ENCODE results near the gene AKAP6.

AKAP6 gene

GRCh38 chr14:32601906-32602305, 272.8 kb downstream of the AKAP6 start:
- DNase-seq (ENCODE audit: insufficient read length, low spot score) (no peak), FAIRE-seq (no peak)

DNA sequence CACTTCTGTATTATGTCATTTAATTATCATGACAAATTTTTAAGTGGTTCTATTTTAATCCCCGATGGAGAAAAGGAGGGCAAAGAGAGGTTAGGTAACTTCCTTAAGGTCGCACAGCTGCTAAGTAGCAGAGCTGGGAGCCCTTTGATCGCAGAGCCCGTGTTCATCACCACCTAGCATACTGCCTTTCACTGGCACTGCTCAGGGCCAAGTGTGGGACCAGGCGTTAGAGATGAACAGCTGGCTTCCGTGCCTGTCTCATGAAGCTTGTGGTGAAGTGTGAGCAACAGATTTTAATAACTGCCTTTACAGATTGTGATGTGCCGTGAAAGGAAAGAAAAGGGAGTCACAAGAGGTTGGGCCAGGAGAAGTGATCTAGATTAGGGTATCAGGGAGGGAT, 273.6 kb downstream of the AKAP6 start:
- DNase-seq (ENCODE audit: insufficient read length, low spot score): no peak
- no peak for FAIRE-seq

DNA sequence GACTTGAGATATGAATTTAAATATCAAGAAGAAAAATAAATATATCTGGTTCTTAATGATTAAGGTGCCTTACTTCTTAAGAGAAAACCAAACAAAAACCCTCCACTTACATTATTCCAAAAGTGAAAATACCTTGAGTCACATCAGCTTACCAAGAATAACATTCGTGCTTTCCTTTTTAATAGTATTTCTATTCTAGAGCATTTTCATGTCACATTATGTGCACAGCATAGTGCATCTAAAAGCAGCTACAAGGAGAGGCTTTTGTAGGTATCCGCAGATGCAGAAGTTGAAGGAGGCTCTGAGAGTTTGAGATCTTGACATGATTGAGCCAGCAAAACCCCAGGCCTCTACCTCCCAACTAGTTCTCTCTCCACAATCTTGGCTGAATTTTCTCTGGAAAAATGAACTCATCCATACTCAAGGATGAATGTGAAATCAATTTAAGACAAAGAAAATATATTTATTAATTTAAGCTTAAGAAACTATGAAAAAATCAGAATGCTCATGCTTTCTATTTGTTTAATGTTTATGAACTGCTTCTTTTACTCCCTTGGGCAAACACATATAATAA, 275.0 kb downstream of the AKAP6 start:
- DNase-seq (ENCODE audit: insufficient read length, low spot score): no peak
- no peak for FAIRE-seq

DNA sequence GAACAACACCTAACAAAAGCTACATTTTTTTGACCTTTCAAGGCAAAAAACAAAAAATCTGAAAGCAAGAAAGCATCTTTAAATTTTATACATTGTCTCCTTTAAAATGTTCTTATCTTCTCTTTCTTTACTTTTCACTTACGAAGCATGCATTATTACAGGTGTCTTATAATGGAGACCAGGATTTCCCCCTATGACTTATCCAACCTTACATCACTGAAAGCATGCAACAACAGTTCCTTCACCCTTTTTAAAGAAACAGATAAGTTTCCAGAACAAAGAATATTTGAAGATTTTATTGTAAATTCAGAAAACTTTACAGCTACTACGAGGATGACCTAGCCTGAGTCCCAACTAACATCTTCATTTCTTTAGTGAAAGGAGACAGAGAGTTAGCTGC, 277.2 kb downstream of the AKAP6 start:
- FAIRE-seq (no peak), DNase-seq (ENCODE audit: insufficient read length, low spot score) (no peak)

DNA sequence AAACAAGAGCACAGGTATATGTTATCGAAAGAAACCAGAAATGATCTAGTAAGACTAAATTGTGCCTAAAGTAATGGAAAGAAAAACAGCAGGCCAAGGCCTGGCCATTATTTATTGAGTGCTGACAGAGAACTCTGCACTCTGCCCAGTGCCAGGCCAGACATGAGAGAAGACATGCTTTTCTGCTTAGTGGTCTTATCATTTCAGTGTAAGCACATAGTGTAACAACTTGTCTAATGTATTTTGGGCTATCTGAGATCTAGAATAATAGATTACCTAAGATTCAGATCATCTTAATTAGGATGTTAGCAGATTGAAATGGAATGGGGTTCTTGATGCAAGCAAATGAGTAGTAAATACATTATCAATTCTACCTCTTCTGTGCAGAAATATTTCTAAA, 278.3 kb downstream of the AKAP6 start:
- DNase-seq (ENCODE audit: insufficient read length, low spot score) (no peak), FAIRE-seq (no peak)

DNA sequence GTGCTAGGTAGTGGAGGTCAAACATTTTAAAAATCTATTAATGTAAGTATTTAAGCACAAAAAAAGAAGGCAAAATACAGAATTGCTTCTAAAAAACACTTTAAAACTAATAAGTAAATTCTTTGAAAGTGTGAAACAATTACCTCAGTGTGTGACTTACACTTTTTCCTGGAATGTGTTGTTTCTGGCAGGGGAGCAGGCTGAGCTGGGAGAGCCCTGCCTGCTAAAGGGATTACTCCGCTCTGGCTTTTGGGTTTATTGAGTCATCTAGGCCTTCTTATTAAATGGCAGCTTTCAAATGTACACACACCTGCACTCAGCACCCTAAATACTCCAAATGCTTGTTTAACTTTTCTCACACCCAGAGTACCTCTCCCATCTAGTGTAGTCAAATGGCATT, 279.8 kb downstream of the AKAP6 start:
- FAIRE-seq: no peak
- DNase-seq (ENCODE audit: insufficient read length, low spot score): no peak

DNA sequence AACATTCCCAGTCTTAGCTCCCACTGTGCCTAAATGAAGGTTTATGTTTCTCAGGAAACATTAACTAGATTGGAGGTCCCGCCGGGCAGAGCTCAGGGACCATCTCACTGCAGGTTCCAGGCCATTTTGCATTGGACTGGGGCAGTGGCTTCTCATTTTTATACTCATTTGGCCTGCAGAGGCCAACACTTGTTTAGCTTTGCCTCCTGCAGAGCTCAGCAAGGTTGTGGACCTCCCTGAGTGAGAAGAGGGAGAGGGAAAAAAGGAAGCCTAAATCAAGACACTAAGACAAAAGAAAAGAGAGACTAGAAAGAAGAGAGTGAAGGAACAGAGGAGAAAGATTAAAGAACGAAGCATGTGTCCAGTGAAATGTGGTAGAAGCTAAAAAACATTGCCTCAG, 280.3 kb downstream of the AKAP6 start:
- DNase-seq (ENCODE audit: insufficient read length, low spot score): no peak
- no peak for FAIRE-seq

- no peak for FAIRE-seq
- peak; percentile 33 for DNase-seq (ENCODE audit: insufficient read length, low spot score)
Measured at GRCh38 chr14:32611752-32612151, 282.7 kb downstream of the AKAP6 start.

GRCh38 chr14:32618991-32619390, 289.9 kb downstream of the AKAP6 start:
- DNase-seq (ENCODE audit: insufficient read length, low spot score) (no peak), FAIRE-seq (no peak)

DNA sequence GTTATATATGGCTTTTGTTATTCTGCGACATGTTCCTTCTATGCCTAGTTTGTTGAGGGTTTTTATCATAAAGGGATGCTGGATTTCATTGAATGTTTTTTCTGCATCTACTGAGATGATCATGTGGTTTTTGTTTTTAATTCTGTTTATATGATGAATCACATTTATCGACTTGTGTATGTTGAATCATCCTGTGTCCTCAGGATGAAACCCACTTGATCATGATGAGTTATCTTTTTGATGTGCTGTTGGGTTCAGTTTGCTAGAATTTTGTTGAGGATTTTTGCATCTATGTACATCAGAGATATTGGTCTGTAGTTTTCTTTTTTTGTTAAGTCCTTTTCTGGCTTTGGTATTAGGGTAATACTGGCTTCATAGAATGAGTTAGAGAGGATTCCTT, 291.2 kb downstream of the AKAP6 start:
- DNase-seq (ENCODE audit: insufficient read length, low spot score) (no peak), FAIRE-seq (no peak)

- DNase-seq (ENCODE audit: insufficient read length, low spot score) (no peak), FAIRE-seq (no peak)
Measured at GRCh38 chr14:32620724-32621123, 291.6 kb downstream of the AKAP6 start.

DNA sequence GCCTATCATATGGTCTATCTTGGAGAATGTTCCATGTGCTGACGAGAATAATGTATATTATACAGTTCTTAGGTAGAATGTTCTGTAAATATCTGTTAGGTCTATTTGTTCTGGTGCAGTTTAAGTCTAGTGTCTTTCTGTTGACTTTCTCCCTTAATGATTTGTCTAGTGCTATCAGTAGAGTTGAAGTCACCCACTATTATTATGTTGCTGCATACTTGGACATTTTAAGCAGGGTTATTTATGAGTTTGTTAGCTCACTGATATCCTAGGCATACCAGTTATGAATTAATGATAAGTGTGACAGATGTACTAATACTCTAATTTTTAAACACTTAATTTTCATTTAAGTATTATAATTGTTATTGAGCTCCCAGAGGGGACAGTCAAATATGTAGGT, 292.5 kb downstream of the AKAP6 start:
- FAIRE-seq: no peak
- DNase-seq (ENCODE audit: insufficient read length, low spot score): no peak

DNA sequence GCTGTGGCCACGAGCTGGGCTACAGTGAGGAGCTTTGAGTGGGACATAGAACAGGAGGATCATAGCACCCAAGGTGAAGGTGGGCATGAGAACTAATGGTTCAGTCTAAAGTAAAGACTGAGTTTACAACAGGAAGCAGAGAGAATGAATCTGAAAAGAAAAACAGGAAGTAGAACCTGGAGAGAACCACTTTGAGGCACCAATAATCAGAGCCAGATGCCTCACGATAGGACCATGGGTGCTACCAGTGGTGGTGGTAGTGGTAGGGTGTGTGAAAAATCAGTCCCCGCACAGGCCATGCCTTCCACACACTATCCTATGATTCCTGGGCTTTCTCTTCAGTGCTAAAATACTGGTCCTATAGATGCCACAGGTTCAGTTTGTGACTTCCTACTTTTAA, 293.6 kb downstream of the AKAP6 start:
- FAIRE-seq (no peak), DNase-seq (ENCODE audit: insufficient read length, low spot score) (no peak)

- FAIRE-seq (no peak), DNase-seq (ENCODE audit: insufficient read length, low spot score) (no peak)
Measured at GRCh38 chr14:32623300-32624093, 294.4 kb downstream of the AKAP6 start.

- no peak for FAIRE-seq
- DNase-seq (ENCODE audit: insufficient read length, low spot score): no peak
Measured at GRCh38 chr14:32625211-32625610, 296.1 kb downstream of the AKAP6 start.

GRCh38 chr14:32627545-32628298, 298.6 kb downstream of the AKAP6 start:
- FAIRE-seq: no peak

GRCh38 chr14:32629236-32629635, 300.1 kb downstream of the AKAP6 start:
- FAIRE-seq (no peak), DNase-seq (ENCODE audit: insufficient read length, low spot score) (no peak)

More at GRCh38 chr14:32627545-32628298, 298.6 kb downstream of the AKAP6 start:
- no peak for DNase-seq (ENCODE audit: insufficient read length, low spot score)

GRCh38 chr14:32630701-32631100, 301.6 kb downstream of the AKAP6 start:
- no peak for FAIRE-seq

DNA sequence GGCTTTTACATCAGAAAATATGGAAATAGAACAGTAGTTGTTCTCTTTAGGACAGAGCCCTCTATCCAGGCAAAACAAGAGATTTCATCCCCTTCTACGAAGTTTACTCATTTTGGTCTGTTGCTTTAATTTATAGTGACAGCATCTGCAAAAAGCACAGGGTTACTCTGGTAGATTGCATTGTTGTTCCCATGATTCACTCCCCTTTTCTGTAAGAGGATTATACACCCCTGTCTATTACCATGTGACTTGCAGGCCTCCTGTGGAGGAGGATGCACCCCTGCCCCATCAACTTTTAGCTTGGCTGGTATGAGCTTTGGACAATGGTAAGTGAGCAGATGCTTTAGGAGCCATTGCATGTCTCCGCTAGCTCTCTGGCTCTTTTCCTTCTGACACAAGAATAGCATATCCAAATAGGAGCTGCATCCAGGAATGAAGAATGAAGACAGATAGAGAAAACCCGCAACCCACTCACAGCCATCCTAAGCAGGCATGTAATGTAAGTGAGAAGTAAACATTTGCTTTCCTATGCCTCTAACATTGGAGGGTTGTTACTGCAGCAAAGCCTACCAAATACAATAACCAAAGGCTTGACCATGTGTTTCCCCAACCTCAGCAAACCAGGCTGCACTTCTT, 304.2 kb downstream of the AKAP6 start:
- no peak for DNase-seq (ENCODE audit: insufficient read length, low spot score)
- no peak for FAIRE-seq

More at GRCh38 chr14:32630701-32631100, 301.6 kb downstream of the AKAP6 start:
- DNase-seq (ENCODE audit: insufficient read length, low spot score): no peak

- FAIRE-seq (no peak), DNase-seq (ENCODE audit: insufficient read length, low spot score) (no peak)
Measured at GRCh38 chr14:32633930-32634329, 304.8 kb downstream of the AKAP6 start.

DNA sequence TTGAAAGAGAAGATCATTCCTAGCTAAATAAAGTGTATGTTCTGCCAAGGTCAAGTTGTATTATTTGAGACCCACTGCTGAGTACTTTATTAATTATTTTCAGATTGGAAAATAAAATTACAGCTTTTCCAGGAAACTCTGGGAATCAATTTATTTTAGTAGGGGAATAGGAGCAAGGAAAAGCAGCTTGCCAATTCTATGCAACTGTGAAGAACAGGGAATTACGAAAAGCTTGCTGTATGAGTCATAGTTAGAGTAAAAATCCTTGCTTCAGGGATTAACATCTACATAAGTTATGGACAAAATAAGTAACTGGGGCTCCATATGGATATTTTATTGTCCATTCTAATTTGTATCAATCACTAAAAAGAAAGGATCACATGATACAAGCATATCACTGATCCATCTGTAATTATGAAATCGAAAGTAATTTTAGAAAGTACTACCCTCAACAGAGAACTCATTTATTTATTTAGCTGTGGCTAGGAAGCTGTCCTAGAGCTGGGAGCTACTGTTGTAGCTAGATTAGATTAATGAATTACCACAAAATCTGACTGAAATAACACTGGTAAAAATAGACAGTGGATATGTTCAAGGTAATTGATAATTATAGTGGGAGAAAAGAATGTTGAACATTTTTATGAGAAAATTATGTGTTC, 306.1 kb downstream of the AKAP6 start:
- peak; percentile 5 for DNase-seq (ENCODE audit: insufficient read length, low spot score)
- no peak for FAIRE-seq

All from HTR-8/SVneo (cell line).